K562 (cell line): ENCODE data around the gene SLC25A26. TPM values are rescaled to one million over a fixed set of nuclear protein-coding genes. Genes with fewer than 3 reads are reported as not detected.

ENCODE experiments used
- ATAC-seq: fragments of 200-7000 bp; cut with Tn5 transposase; 3 replicates; pipeline ENCODE4 v1.9.1; 2020; ENCODE audit warnings: moderate library complexity
- BruUV-seq: library from RNA; stranded (reverse); fragments of 400-500 nt; replicated peaks from 2 replicates; lab custom pipeline; 2021; lab: Mats Ljungman, UMichigan
- CTCF ChIA-PET: fragments of 300-600 bp; formaldehyde crosslinking; extraction: SDS; loops from one replicate; lab custom pipeline; 2021; ENCODE audit warnings: low intra/inter-chr PET ratio; lab: Yijun Ruan, JAX
- POLR2A ChIA-PET: fragments of 300-600, 350-650 bp; sonication (Branson Sonifier 250); formaldehyde crosslinking; extraction: SDS; loops from one replicate; lab custom pipeline; 2021; ENCODE audit warnings: antibody characterized with exemption, inconsistent platforms; lab: Yijun Ruan, JAX
- DNase-seq, 4 experiments: peaks; one replicate each; pipeline versions ENCODE4 v3.0.0 to v3.0.0-alpha.2; 2011 to 2018; ENCODE audit warnings: low spot score in 3 of 4, mixed read lengths in 3 of 4; ENCODE audit errors: extremely low read depth in 1 of 4
- FAIRE-seq: peaks from 2 replicates; lab custom pipeline; 2011; peaks lifted over from hg19 to GRCh38; lab: Jason Lieb, UNC
- H2AFZ ChIP-seq: 2 replicates; pipeline ENCODE4 v1.6.0; 2011; ENCODE audit warnings: low read depth, low read length, control low read depth, inconsistent platforms
- H3K27ac ChIP-seq: fragments of 200-600 bp; 3 replicates; pipeline ENCODE4 v1.8.0; 2011; ENCODE audit warnings: low read depth, mild to moderate bottlenecking, control low read depth, inconsistent platforms, low read length, moderate library complexity, mixed read lengths; ENCODE audit errors: extremely low read depth
- H3K27me3 ChIP-seq, 2 experiments: fragments of 300-600 bp in 1 of 2; 2 replicates in 1 of 2; 3 replicates in 1 of 2; pipeline versions ENCODE4 v1.6.0 to v1.8.0; 2011; ENCODE audit warnings: inconsistent platforms in 2 of 2, low read length in 2 of 2, mild to moderate bottlenecking in 1 of 2, mixed read lengths in 1 of 2, moderate library complexity in 1 of 2; ENCODE audit not compliant: control insufficient read depth in 2 of 2, insufficient read depth in 2 of 2
- H3K36me3 ChIP-seq: fragments of 300-600 bp; 3 replicates; pipeline ENCODE4 v1.8.0; 2011; ENCODE audit warnings: mild to moderate bottlenecking, low read length, inconsistent platforms; ENCODE audit not compliant: control insufficient read depth, insufficient read depth
- H3K4me1 ChIP-seq, 2 experiments: fragments of 200-600 bp in 1 of 2; replicated peaks in 1 of 2; 2 replicates in 1 of 2; 3 replicates in 1 of 2; pipeline versions ENCODE4 v1.5.1 to v1.8.0; 2011; ENCODE audit warnings: inconsistent platforms in 2 of 2, low read length in 2 of 2, mild to moderate bottlenecking in 1 of 2, mixed read lengths in 1 of 2, moderate library complexity in 1 of 2; ENCODE audit not compliant: control insufficient read depth in 2 of 2, insufficient read depth in 2 of 2
- H3K4me2 ChIP-seq: 2 replicates; pipeline ENCODE4 v1.6.1; 2011; ENCODE audit warnings: low read length, control low read depth, inconsistent platforms, mixed read lengths; ENCODE audit not compliant: insufficient read depth
- H3K4me3 ChIP-seq: fragments of 200-600 bp; sonication (generic), shearing (Covaris generic); 2 replicates; pipeline ENCODE4 v1.5.1; 2016; ENCODE audit warnings: control low read depth, inconsistent platforms
- H3K79me2 ChIP-seq: fragments of 200-600 bp; 3 replicates; pipeline ENCODE4 v1.8.0; 2011; ENCODE audit warnings: low read length, inconsistent platforms; ENCODE audit not compliant: control insufficient read depth, insufficient read depth
- H3K9ac ChIP-seq, 2 experiments: 2 replicates each; pipeline versions ENCODE4 v1.6.0 to v1.6.1; 2011; ENCODE audit warnings: low read depth in 2 of 2, low read length in 2 of 2, control low read depth in 1 of 2, inconsistent platforms in 1 of 2, mild to moderate bottlenecking in 1 of 2, mixed read lengths in 1 of 2; ENCODE audit not compliant: insufficient read depth in 1 of 2
- H3K9me1 ChIP-seq: one replicate; pipeline ENCODE4 v1.6.0; 2011; ENCODE audit warnings: inconsistent platforms, mild to moderate bottlenecking, low read length, moderate library complexity; ENCODE audit not compliant: control insufficient read depth, insufficient read depth
- H3K9me3 ChIP-seq: replicated peaks from 2 replicates; pipeline ENCODE4 v1.5.1; 2011; ENCODE audit warnings: low read depth, low read length, inconsistent platforms; ENCODE audit not compliant: control insufficient read depth, insufficient read depth
- H4K20me1 ChIP-seq: replicated peaks from 2 replicates; pipeline ENCODE4 v1.6.1; 2011; ENCODE audit warnings: low read length, inconsistent platforms, mixed read lengths; ENCODE audit not compliant: control insufficient read depth, insufficient read depth
- BHLHE40 ChIP-seq: IDR thresholded peaks from 2 replicates; pipeline ENCODE4 v1.6.1; 2011; ENCODE audit warnings: low read length, improper control_type of control experiment
- CAMTA2 ChIP-seq: fragments of 250-450 bp; sonication (Bioruptor Pico); conservative IDR thresholded peaks from 2 replicates; pipeline ENCODE4 v1.5.1; 2022
- CREM ChIP-seq: IDR thresholded peaks from 2 replicates; pipeline ENCODE4 v1.6.1; 2014; ENCODE audit warnings: antibody characterized with exemption, low read depth
- FOXJ2 ChIP-seq: fragments of 200-800 bp; sonication (Bioruptor generic); IDR thresholded peaks from 2 replicates; pipeline ENCODE4 v1.6.1; 2016; ENCODE audit warnings: missing genetic modification characterization, missing compliant biosample characterization
- KHSRP ChIP-seq: fragments of 450-650 bp; IDR thresholded peaks from 2 replicates; pipeline ENCODE4 v1.6.1; 2017
- KLF10 ChIP-seq: fragments of 250-450 bp; sonication (Bioruptor Pico); IDR thresholded peaks from 2 replicates; pipeline ENCODE4 v1.6.1; 2021; ENCODE audit warnings: matching md5 sums
- L3MBTL2 ChIP-seq: fragments of 450-650 bp; IDR thresholded peaks from 2 replicates; pipeline ENCODE4 v1.6.1; 2016; ENCODE audit warnings: mild to moderate bottlenecking, moderate library complexity
- MYNN ChIP-seq, 2 experiments: sonication (generic); formaldehyde crosslinking in 1 of 2; IDR thresholded peaks; 2 replicates each; pipeline versions ENCODE4 v1.5.0 to v1.6.1; 2016 to 2020; ENCODE audit warnings: antibody characterized with exemption in 1 of 2, missing genetic modification reagents in 1 of 2
- NELFE ChIP-seq: IDR thresholded peaks from 2 replicates; pipeline ENCODE4 v1.6.1; 2011; ENCODE audit warnings: mild to moderate bottlenecking; ENCODE audit not compliant: insufficient read depth, insufficient read length
- NUFIP1 ChIP-seq: fragments of 450-650 bp; IDR thresholded peaks from 2 replicates; pipeline ENCODE4 v1.6.1; 2018; ENCODE audit not compliant: partially characterized antibody
- U2AF1 ChIP-seq: fragments of 200-400 bp; formaldehyde crosslinking; optimal IDR thresholded peaks from 2 replicates; pipeline ENCODE3; 2017; ENCODE audit warnings: mild to moderate bottlenecking, low read depth, low read length, moderate library complexity
- ZBTB7A ChIP-seq: IDR thresholded peaks from 2 replicates; pipeline ENCODE4 v1.6.1; 2011; ENCODE audit warnings: low read depth, mild to moderate bottlenecking, low read length, moderate library complexity, borderline replicate concordance; ENCODE audit not compliant: control insufficient read depth
- ZNF263 ChIP-seq: sonication (generic); formaldehyde crosslinking; IDR thresholded peaks from 2 replicates; pipeline ENCODE4 v1.8.0; 2022; ENCODE audit warnings: mild to moderate bottlenecking, missing genetic modification reagents, borderline replicate concordance
- ZNF696 ChIP-seq: fragments of 250-450 bp; sonication (Bioruptor Pico); conservative IDR thresholded peaks from 2 replicates; pipeline ENCODE4 v1.4.0; 2020; ENCODE audit warnings: mild to moderate bottlenecking, moderate library complexity
- ZNF780A ChIP-seq: fragments of 250-450 bp; sonication (Bioruptor Pico); IDR thresholded peaks from 2 replicates; pipeline ENCODE4 v1.5.0; 2021; ENCODE audit warnings: mild to moderate bottlenecking
- WGBS: fragments of 100-300 bp; shearing (Covaris generic); methylation state at CpG from one replicate; pipeline ENCODE4 v1.1.6; 2016; ENCODE audit warnings: low coverage, mixed read lengths; ENCODE audit not compliant: insufficient coverage; ENCODE audit errors: missing lambda C conversion rate; 5-methylcytosine and 5-hydroxymethylcytosine counted together
- in situ Hi-C: fragments of 300-500 bp; cut with MboI; formaldehyde crosslinking; loops from 4 replicates; pipeline ENCODE4 v1.15.0; 2018; ENCODE audit warnings: inconsistent platforms, mixed read lengths
- intact Hi-C: fragments of 100-400 bp; cut with micrococcal nuclease; formaldehyde crosslinking; loops from 2 replicates; pipeline ENCODE4 v1.14.2; 2022
- polyA plus RNA-seq, 8 experiments: library from polyadenylated mRNA; depleted of rRNA in 4 of 8; stranded (reverse) in 5 of 8; unstranded in 3 of 8; fragments of >200 nt; fragmentation: Nextera tagmentation in 2 of 8; fragmentation: Illumina TruSeq in 1 of 8; extraction: Ambion mirVana in 2 of 8; extraction: Trizol in 1 of 8; gene quantifications; 2 replicates each; pipeline versions ENCODE4 v1.2.1 to v1.2.3, GENCODE V29; 2011 to 2014; ENCODE audit warnings: inconsistent platforms in 1 of 8, missing spikeins in 1 of 8
- total RNA-seq, 7 experiments: library from RNA; depleted of rRNA in 6 of 7; stranded (reverse); fragments of >200 nt in 6 of 7; fragmentation: Illumina TruSeq in 2 of 7; extraction: Trizol in 2 of 7; gene quantifications; 2 replicates each; pipeline versions ENCODE4 v1.2.1 to v1.2.3, GENCODE V29; 2011 to 2021; ENCODE audit warnings: low replicate concordance in 1 of 7
- TF ChIP-seq, protein P1 (sequence below): sonication (generic); IDR thresholded peaks from 2 replicates; pipeline ENCODE4 v1.6.1; 2016
- TF ChIP-seq, protein P2 (sequence below): fragments of 200-400 bp; formaldehyde crosslinking; IDR thresholded peaks from 2 replicates; pipeline ENCODE4 v1.6.1; 2017; ENCODE audit warnings: mild to moderate bottlenecking, low read depth, low read length, moderate library complexity
- TF ChIP-seq, protein P3 (sequence below): fragments of 250-450 bp; sonication (Bioruptor Pico); IDR thresholded peaks from 2 replicates; pipeline ENCODE4 v1.8.0; 2021; ENCODE audit warnings: mild to moderate bottlenecking, moderate library complexity

The SLC25A26 gene
- total and polyA plus RNA-seq, 9 of the 15 experiments (the other 6 are each of a cell fraction or from before 2014, with no cell fraction given) = 7.2 to 29.1 (median 12.6) TPM

DNA sequence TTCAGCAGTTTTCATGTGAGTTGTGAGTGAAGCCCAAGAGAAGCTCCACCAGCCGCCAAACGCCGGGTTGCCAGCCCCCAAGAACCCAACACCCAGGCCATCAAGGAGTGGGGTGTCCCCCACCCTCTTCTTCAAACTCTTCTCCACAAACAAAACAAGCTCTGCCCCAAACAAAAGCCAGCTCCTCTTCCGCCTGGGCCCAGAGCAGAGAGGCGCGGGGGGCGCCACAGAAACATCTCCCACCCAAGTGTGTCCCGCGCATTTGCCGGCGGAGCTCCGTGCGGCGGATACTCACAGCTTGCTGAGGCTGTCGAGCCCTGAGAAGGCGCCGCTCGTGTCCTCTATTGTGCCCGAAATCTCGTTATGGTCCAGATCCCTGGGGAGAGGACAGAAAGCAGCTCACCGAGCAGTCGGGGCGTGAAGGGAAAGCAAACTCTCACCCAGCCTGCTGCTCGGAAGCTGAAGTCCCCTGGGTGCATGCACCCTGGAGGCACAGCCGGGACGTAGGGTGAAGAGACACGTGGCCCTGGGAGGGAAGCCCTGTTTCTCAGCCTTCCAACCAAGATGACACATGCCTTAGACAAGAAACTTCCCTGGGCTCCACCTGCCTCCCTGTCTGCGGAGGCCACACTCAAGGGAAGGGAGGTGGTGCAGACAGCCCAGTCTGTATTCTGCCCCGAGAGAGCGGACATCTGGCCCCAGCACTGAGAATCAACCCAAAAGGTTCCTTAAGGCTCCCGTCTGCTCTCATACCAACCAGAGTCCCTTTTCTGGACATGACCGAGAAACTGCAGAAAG, 184.3 kb downstream of the SLC25A26 start (continued):
- TF ChIP-seq U2AF1 (no peak), MYNN (IDR thresholded peaks at IDR 0.05) (no peak), MYNN (CRISPR knock-in tag; IDR thresholded peaks at IDR 0.05) (no peak)
- TF ChIP-seq, all 486 proteins: peak for 0

GRCh38 chr3:66405701-66406091, 184.9 kb downstream of the SLC25A26 start:
- peaks cover 0 to 14% of the 10 kb centered on the region in 2 experiments; a peak in 2 of 5 replicates for H3K27me3 ChIP-seq
- no peak overlapping the region for H3K9ac ChIP-seq
- ATAC-seq (no peak), DNase-seq (no peak), FAIRE-seq (no peak)
- no TSS peak for BruUV-seq
- no peaks in the 10 kb centered on the region for H3K36me3 ChIP-seq
- ChIA-PET POLR2A (no interaction called here), CTCF (no interaction called here)
- in situ Hi-C loops = loop anchor here (10.0 kb wide), 1 partner anchor 419 kb away; no protein-coding TSS in a partner anchor
- no peak overlapping the region for H3K4me3 ChIP-seq
- no peaks in the 10 kb centered on the region for H3K9me3 ChIP-seq
- H3K27ac ChIP-seq = no peak overlapping the region
- no peaks in the 10 kb centered on the region for H3K9me1 ChIP-seq
- 23% methylated on average over 4 of the region's 11 CpGs for WGBS
- no peak overlapping the region for H2AFZ ChIP-seq
- no peak overlapping the region for H3K4me2 ChIP-seq
- intact Hi-C loops = loop anchor here (2.0 kb wide), 1 partner anchor 129 kb away; no protein-coding TSS in a partner anchor
- no peaks in the 10 kb centered on the region for H4K20me1 ChIP-seq
- no peaks in the 10 kb centered on the region for H3K4me1 ChIP-seq
- no peaks in the 10 kb centered on the region for H3K79me2 ChIP-seq
- no peak for TF ChIP-seq NUFIP1
- TF ChIP-seq BHLHE40 = no peak
- TF ChIP-seq, protein P1, sequence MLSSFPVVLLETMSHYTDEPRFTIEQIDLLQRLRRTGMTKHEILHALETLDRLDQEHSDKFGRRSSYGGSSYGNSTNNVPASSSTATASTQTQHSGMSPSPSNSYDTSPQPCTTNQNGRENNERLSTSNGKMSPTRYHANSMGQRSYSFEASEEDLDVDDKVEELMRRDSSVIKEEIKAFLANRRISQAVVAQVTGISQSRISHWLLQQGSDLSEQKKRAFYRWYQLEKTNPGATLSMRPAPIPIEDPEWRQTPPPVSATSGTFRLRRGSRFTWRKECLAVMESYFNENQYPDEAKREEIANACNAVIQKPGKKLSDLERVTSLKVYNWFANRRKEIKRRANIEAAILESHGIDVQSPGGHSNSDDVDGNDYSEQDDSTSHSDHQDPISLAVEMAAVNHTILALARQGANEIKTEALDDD = no peak
- no peak for TF ChIP-seq ZNF696
- TF ChIP-seq KHSRP = no peak
- no peak for TF ChIP-seq NELFE
- TF ChIP-seq, protein P2, sequence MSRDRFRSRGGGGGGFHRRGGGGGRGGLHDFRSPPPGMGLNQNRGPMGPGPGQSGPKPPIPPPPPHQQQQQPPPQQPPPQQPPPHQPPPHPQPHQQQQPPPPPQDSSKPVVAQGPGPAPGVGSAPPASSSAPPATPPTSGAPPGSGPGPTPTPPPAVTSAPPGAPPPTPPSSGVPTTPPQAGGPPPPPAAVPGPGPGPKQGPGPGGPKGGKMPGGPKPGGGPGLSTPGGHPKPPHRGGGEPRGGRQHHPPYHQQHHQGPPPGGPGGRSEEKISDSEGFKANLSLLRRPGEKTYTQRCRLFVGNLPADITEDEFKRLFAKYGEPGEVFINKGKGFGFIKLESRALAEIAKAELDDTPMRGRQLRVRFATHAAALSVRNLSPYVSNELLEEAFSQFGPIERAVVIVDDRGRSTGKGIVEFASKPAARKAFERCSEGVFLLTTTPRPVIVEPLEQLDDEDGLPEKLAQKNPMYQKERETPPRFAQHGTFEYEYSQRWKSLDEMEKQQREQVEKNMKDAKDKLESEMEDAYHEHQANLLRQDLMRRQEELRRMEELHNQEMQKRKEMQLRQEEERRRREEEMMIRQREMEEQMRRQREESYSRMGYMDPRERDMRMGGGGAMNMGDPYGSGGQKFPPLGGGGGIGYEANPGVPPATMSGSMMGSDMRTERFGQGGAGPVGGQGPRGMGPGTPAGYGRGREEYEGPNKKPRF = no peak
- TF ChIP-seq, protein P3, sequence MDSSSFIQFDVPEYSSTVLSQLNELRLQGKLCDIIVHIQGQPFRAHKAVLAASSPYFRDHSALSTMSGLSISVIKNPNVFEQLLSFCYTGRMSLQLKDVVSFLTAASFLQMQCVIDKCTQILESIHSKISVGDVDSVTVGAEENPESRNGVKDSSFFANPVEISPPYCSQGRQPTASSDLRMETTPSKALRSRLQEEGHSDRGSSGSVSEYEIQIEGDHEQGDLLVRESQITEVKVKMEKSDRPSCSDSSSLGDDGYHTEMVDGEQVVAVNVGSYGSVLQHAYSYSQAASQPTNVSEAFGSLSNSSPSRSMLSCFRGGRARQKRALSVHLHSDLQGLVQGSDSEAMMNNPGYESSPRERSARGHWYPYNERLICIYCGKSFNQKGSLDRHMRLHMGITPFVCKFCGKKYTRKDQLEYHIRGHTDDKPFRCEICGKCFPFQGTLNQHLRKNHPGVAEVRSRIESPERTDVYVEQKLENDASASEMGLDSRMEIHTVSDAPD = no peak
- no peak for TF ChIP-seq L3MBTL2
- TF ChIP-seq CREM = no peak
- no peak for TF ChIP-seq KLF10 (CRISPR knock-in tag)
- TF ChIP-seq ZBTB7A = no peak
- no peak for TF ChIP-seq ZNF263 (CRISPR knock-in tag)
- TF ChIP-seq FOXJ2 = no peak
- no peak for TF ChIP-seq CAMTA2 (CRISPR knock-in tag)
- no peak for TF ChIP-seq ZNF780A (CRISPR knock-in tag)
